Measurements from ENCODE around the gene SF3B3.
"Not testable (repeated sequence)": the region's sequence is repeated elsewhere in the genome, so short reads cannot be mapped to it uniquely, and the experiment has no call there.

SF3B3 gene

GRCh38 chr16:70592106-70592571, 68.5 kb downstream of the SF3B3 start:
- DNase-seq = no peak

GRCh38 chr16:70593544-70593943, 69.9 kb downstream of the SF3B3 start:
- no peak for DNase-seq

DNA sequence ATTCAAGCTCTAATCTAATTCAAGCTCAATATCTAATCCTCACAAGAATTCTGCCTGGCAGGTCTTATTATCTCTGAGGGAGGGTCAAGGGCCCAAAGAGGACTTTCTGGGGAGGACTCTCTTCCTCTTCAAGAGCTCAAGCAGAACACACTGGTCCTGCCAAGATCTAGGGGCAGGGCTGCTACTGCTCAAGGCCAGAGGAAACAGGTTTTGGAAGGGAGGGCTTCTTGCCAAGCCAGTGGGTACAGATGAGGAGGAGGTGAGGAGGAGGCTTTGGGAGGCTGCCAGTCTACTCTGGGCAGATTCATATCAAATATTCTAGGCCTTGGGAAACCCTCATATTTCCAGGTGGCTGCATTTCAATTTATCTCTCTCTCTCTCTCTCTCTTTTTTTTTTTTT, 71.0 kb downstream of the SF3B3 start:
- DNase-seq = no peak

DNA sequence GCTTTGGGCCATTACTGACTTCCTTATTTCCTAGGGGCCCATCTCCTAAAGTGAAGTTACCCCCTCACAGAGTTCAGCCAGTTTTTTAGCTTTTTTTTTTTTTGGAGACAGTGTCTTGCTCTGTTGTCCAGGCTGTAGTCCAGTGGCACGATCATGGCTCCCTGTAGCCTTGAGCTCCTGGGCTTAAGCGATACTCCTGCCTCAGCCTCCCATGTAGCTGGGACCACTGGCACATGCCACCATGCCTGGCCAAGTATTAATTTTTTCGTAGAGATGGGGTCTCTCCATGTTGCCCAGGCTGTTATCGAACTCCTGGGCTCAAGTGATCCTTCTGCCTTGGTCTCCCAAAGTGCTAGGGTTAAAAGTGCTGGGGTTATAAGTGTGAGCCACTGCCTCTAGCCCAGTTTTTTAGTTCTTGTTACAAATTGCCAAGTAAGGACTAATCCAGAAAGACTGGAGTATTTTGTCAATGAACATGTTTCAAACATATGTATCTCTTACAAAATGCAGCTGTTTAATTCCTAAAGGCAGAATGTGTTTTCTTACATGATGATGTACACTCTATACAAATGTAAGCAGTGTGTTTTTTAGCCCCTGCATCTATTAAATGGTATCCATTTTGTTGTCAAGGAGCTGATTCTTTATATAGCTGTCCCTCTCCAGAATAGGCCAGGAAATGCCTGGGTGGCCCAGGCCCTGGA, 73.7 kb downstream of the SF3B3 start:
- DNase-seq = no peak

- no peak for DNase-seq
Measured at GRCh38 chr16:70598937-70599503, 75.4 kb downstream of the SF3B3 start.

DNA sequence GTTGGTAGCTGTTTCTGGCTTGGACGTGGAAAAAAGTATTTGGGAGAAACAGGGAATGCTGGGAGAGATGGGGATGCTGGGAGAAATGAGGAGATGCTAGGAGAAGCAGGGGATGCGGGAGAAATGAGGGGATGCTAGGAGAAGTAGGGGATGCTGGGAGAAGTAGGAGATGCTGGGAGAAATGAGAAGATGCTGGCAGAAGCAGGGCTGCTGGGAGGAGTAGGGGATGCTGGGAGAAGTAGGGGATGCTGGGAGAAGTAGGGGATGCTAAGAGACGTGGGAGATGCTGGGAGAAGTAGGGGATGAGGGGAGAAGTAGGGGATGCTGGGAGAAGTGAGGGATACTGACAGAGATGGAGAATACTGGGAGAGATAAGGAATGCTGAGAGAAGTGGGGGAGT, 77.1 kb downstream of the SF3B3 start:
- DNase-seq = no peak

GRCh38 chr16:70601576-70602575, 78.3 kb downstream of the SF3B3 start:
- DNase-seq = no peak

- no peak for DNase-seq
Measured at GRCh38 chr16:70602831-70603230, 79.2 kb downstream of the SF3B3 start.

DNA sequence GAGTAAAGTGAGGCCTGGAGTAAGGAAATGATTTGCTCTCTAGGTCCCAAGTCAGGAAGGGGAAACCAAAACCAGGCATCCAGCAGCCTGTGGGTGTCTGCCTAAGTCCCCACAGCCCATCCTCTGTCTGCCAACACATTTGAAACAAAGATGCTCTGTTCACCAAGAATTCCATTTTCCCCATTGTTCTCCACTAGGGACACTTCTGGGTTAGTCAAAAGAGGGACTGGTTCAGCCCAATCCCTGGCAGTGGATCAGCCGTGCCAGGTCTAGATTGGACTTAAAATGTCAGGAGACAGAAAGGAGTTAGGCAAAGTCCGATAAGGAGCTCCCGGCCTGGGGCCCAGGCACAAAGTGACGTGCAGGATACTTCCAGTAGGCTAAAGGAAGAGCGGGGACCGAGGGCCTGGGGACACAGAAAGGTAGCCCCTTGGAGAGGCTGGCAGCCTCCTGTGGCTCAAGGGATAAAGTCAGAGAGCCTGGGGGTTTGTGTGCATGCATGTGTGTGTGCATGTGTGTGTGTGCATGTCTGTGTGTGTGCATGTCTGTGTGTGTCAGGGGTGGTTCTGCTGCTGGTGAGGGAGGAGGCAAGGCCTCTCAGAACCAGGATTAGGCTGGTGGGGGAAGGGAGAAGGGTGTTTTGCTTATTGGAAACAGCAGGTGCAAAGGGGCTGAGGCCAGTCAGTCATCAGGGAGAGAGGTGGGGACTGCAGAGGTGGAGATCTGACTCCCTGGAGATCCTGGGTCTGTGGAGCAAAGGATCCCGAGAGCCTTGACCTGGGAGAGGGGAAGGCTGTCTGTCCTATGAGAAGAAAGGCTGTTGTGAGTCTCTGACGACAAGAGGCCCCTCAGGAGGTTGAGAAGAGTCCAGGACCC, 81.0 kb downstream of the SF3B3 start:
- no peak for DNase-seq

- no peak for DNase-seq
Measured at GRCh38 chr16:70605283-70605657, 81.7 kb downstream of the SF3B3 start.

- no peak for DNase-seq
Measured at GRCh38 chr16:70608521-70608920, 84.9 kb downstream of the SF3B3 start.

DNA sequence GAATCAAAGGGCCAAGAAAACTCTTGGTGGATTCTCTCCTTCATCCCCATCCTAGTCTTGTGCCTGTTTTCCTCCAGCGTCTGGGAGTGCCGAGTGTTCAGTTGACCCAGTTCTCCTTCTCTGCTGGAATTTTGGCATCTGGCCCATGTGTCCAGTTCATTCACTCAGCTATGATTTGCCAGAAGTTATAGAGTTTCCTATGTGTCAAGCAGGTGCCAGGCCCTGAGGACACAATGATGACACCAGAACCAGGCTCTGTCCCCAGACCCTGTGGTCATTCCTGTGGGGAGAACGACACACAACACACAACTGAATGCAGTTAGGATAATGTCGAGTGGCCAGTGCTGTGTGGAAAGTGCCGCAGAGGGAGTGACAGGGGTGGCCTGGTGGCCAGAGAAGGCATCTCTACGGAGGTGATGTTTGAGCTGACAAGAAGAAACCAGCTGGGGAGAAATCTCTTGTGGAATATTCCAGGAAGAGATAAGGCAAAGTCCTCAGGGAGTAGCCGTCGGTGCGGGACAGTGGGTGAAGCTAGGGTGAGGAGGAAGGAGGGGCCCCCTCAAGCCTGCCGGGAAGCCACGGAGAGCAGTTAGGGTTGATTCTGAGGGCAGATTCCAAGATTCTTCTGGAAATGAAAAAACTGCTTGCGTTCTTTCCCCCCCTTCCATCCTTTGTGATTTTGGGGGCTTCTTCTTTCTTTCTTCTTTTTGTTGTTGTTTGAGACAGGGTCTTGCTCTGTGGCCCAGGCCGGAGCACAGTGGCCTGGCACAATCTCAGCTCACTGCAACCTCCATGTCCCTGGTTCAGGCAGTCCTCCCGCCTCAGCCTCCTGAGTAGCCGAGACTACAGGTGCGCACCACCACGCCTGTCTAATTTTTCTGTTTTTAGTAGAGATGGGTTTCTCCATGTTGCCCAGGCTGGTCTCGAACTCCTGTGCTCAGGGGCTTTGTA, 86.9 kb downstream of the SF3B3 start:
- no peak for DNase-seq

DNA sequence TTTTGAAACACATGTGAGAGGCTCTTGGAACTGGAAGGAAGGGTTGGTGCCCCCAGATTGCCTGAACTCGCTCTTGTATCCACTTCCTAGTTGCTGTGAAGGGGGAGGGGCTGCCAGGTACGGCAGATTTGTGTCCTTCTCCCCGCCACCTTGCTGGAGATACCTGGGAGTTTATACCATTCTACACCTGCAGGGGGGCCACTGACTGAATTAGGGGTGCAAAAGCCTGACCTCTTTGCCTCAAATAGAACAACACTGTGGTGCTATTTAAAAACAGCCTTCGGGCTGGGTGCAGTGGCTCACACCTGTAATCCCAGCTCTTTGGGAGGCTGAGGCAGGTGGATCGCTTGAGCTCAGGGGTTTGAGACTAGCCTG, 87.6 kb downstream of the SF3B3 start:
- no peak for DNase-seq

GRCh38 chr16:70611785-70612303, 88.2 kb downstream of the SF3B3 start:
- no peak for DNase-seq

DNA sequence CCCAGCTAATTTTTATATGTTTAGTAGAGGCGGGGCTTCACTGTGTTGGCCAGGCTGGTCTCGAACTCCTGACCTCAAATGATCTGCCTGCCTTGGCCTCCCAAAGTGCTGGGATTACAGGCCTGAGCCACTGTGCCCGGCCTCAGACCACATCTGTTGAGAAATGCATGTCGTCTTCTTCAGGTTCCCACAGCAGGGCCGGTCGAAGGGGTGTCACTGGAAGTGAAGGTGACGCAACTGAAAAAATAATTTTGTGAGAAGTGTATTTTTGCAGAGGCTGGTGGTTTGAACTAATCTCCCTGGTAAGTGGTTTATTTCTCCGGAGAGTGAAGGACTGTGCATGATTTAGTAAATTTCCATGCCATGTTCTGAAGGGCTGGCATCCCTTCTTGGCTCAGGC, 89.3 kb downstream of the SF3B3 start:
- no peak for DNase-seq

DNA sequence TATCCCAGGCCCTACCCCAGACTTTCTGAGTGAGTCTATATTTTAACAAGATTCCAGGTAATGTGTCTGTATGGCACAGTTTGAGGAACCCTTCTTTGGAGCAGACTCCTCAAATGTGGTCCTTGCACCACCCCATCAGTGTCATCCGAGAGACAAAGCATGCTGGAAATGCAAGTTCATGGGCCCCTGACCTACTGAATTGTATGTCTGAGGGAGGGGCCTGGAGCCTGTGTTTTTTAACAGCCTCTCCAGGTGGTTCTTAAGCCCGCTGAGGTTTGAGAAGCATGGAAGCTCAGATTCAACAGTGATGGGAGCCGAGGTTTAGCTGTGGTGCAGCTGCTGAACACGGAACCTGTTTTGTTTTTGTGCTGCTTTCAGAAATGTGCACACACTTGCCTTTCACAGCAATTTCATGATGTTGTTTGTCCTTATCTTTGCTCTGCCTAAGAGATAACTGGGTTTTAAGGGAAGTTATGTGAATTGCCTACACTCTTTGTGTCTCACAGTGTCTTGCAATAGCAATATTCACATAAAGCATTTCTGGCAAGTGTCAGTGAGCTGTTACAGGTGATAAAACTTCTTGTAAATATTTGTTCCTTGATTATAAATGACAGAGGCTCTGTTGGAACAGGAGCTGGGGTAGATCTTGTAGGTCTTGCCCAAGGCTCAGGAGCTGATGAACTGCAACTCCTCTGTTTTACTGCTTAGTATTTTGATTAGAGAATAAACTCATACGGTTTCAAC, 90.8 kb downstream of the SF3B3 start:
- DNase-seq = no peak

DNA sequence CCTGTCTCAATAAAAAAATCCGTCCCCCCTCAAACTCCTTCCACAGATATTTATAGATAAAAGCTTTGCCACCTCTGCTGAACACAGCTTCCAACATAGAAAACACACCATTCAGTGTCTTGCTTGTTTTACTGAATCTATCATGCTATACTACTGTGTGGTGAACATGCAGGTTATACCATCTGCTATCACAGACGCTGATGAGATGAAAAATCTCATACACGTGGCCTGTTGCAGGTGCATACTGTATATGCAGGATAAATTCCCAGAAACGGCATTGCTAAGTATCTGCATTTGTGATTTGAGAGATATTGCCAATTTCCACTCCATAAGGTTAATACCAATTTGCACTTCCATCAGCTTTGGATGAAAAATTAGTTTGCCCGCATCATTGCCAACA, 92.3 kb downstream of the SF3B3 start:
- no peak for DNase-seq

GRCh38 chr16:70621864-70622263, 98.2 kb downstream of the SF3B3 start:
- DNase-seq = not testable (repeated sequence)

Data from NCI-H1417 treated with DMSO at 0.1 percent for 48 hours (cell line).